ENCODE measurements around the gene LTK. TPM values are rescaled to one million over a fixed set of nuclear protein-coding genes. Genes with fewer than 3 reads are reported as not detected.

Gene LTK
- total and polyA plus RNA-seq, 2 of the 4 experiments (the other 2 are of a cell fraction) = 0.18 to 0.62 TPM

DNA sequence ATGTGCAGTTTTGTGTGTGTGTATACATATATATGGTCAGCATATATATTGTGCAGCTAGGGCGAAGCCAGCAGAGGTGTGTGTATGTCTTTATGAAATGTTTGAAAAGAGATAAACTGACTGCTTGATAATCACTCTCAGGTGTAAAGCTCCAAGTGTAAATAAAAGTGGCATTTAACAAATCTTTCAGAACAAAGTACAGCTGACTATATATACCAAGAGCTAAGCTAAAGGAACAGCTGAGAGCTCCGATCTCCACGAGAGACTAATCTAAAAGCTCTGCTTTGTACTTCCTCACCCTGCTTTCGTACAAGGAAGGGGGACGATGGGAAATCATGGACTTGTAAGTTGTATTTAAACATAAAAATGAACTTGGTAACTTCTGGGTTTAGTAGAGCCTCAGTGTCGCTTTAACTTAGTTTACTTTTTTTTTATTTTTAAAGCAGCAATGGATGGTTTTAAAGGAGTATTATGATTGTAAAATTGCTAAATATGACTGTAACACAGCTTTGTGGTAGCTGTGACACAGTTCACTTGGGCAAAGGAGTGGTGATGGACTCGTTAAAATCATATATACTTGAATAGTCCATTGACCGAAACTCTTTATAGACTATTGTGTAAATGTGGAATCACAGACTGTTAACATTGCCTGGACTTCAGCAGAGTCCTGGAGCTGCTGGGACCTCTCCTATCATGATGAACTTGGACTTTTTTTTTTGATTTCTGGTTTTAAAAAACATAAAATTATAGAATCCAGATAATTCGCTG is 31.3 kb downstream of the LTK start:
- Histone ChIP-seq H3K23ac (ENCODE audit: low read depth, low read length) (no peak overlapping the region), H4K20me1 (ENCODE audit: insufficient read depth, low read length) (no peaks in the 10 kb centered on the region), H3K4me2 (ENCODE audit: low read depth, low read length) (no peak overlapping the region), H4K91ac (ENCODE audit: insufficient read depth, low read depth, low read length) (no peak overlapping the region), H2BK15ac (ENCODE audit: low read depth, low read length) (no peak overlapping the region), H2AFZ (replicated peaks; ENCODE audit: low read length, poor library complexity) (no peak overlapping the region), H3K9me1 (ENCODE audit: insufficient read depth, low read length) (peaks cover 20% of the 10 kb centered on the region), H3K27ac (ENCODE audit: insufficient read depth, low read length) (no peak overlapping the region), H2AK5ac (ENCODE audit: low read depth, low read length) (no peak overlapping the region), H2BK120ac (ENCODE audit: low read depth, low read length) (no peak overlapping the region), H3K9me3 (ENCODE audit: control insufficient read depth, insufficient read depth, low read length) (no peaks in the 10 kb centered on the region), H4K5ac (ENCODE audit: low read depth, low read length) (no peak overlapping the region), H3K79me1 (ENCODE audit: low read depth in 1 of 2, low read length in 2 of 2) (peaks cover 4 to 16% of the 10 kb centered on the region in 2 experiments; a peak in 2 of 4 replicates), H4K8ac (ENCODE audit: low read depth in 2 of 2, low read length in 2 of 2) (no peak overlapping the region), H3K4me3 (ENCODE audit: insufficient read depth, low read depth, low read length) (no peak overlapping the region), H3K9ac (ENCODE audit: low read depth, low read length) (no peak overlapping the region), H3K56ac (ENCODE audit: extremely low read depth, insufficient read depth, low read length) (no peak overlapping the region), H3K36me3 (ENCODE audit: control insufficient read depth, insufficient read depth, low read length) (peaks cover 36% of the 10 kb centered on the region), H2AK9ac (replicated peaks; ENCODE audit: low read depth, low read length, poor library complexity) (no peak overlapping the region), H2BK5ac (ENCODE audit: low read depth, low read length, poor library complexity, severe bottlenecking) (no peak overlapping the region), H3K4me1 (ENCODE audit: control insufficient read depth, insufficient read depth, low read length) (no peaks in the 10 kb centered on the region; the same call in 1 of the 2 replicates), H3K4ac (ENCODE audit: low read depth, low read length) (no peak overlapping the region), H3K14ac (replicated peaks; ENCODE audit: low read depth, low read length) (no peak overlapping the region), H2BK20ac (ENCODE audit: low read depth, low read length) (no peak overlapping the region), H3K18ac (ENCODE audit: low read depth, low read length) (no peak overlapping the region), H3K27me3 (ENCODE audit: control insufficient read depth, insufficient read depth, low read length) (no peaks in the 10 kb centered on the region)
- ATAC-seq (ENCODE audit: low read depth) = no peak
- intact Hi-C loops (cut with micrococcal nuclease) (no loop called here), dilution Hi-C loops (cut with HindIII; ENCODE audit: low sequenced_read_pairs, unreplicated experiment) (no loop called here), in situ Hi-C loops (cut with MboI; ENCODE audit: low sequenced_read_pairs) (no loop called here)
- no peak for DNase-seq
- TF ChIP-seq MXI1 (IDR thresholded peaks at IDR 0.05; ENCODE audit: borderline replicate concordance, low read depth, low read length) = no peak
- TF ChIP-seq, protein P1, sequence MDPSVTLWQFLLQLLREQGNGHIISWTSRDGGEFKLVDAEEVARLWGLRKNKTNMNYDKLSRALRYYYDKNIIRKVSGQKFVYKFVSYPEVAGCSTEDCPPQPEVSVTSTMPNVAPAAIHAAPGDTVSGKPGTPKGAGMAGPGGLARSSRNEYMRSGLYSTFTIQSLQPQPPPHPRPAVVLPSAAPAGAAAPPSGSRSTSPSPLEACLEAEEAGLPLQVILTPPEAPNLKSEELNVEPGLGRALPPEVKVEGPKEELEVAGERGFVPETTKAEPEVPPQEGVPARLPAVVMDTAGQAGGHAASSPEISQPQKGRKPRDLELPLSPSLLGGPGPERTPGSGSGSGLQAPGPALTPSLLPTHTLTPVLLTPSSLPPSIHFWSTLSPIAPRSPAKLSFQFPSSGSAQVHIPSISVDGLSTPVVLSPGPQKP (IDR thresholded peaks at IDR 0.05; ENCODE audit: borderline replicate concordance, low read depth, low read length) = no peak
- TF ChIP-seq POLR2A (IDR thresholded peaks at IDR 0.05; ENCODE audit: low read depth, low read length) = no peak
- no peak for TF ChIP-seq CHD1 (IDR thresholded peaks at IDR 0.05; ENCODE audit: low read depth, low read length)
- TF ChIP-seq SMC3 (IDR thresholded peaks at IDR 0.05; ENCODE audit: low read depth, low read length) = no peak
- BruUV-seq (replicated peaks) = no TSS peak
- no CpG with 5 or more reads among the region's 9 CpGs for WGBS, 2 experiments (ENCODE audit: extremely low coverage in 2 of 2, insufficient read length in 1 of 2)
- ChIA-PET CTCF (no interaction called here), POLR2A (ENCODE audit: unreplicated experiment) (no interaction called here)

Measured in IMR-90 (cell line).